K562 (cell line): ENCODE results near the gene MAST4. TPM values are rescaled to one million over a fixed set of nuclear protein-coding genes. Genes with fewer than 3 reads are reported as not detected.

Experiments
- ELF4 ChIP-seq: fragments of 450-650 bp; formaldehyde crosslinking; IDR thresholded peaks from 2 replicates; pipeline ENCODE4 v1.4.0; 2022; ENCODE audit warnings: missing genetic modification characterization
- ETV6 ChIP-seq, 3 experiments: fragments of 150-350 bp in 1 of 3; sonication (generic) in 1 of 3; formaldehyde crosslinking in 1 of 3; IDR thresholded peaks; 2 replicates each; pipeline versions ENCODE4 v1.6.1 to v1.8.0; 2014 to 2022; ENCODE audit warnings: borderline replicate concordance in 2 of 3, low read depth in 2 of 3, antibody characterized with exemption in 1 of 3, low read length in 1 of 3, mild to moderate bottlenecking in 1 of 3, missing genetic modification reagents in 1 of 3
- GTF2E2 ChIP-seq: fragments of 200-800 bp; sonication (Bioruptor generic); IDR thresholded peaks from 2 replicates; pipeline ENCODE4 v1.6.1; 2016; ENCODE audit warnings: missing genetic modification characterization, missing compliant biosample characterization
- ZNF212 ChIP-seq: fragments of 450-650 bp; formaldehyde crosslinking; IDR thresholded peaks from 2 replicates; pipeline ENCODE4 v1.4.0; 2020; ENCODE audit warnings: mild to moderate bottlenecking
- polyA plus RNA-seq, 8 experiments: library from polyadenylated mRNA; depleted of rRNA in 4 of 8; stranded (reverse) in 5 of 8; unstranded in 3 of 8; fragments of >200 nt; fragmentation: Nextera tagmentation in 2 of 8; fragmentation: Illumina TruSeq in 1 of 8; extraction: Ambion mirVana in 2 of 8; extraction: Trizol in 1 of 8; gene quantifications; 2 replicates each; pipeline versions ENCODE4 v1.2.1 to v1.2.3, GENCODE V29; 2011 to 2014; ENCODE audit warnings: inconsistent platforms in 1 of 8, missing spikeins in 1 of 8
- total RNA-seq, 7 experiments: library from RNA; depleted of rRNA in 6 of 7; stranded (reverse); fragments of >200 nt in 6 of 7; fragmentation: Illumina TruSeq in 2 of 7; extraction: Trizol in 2 of 7; gene quantifications; 2 replicates each; pipeline versions ENCODE4 v1.2.1 to v1.2.3, GENCODE V29; 2011 to 2021; ENCODE audit warnings: low replicate concordance in 1 of 7
- TF ChIP-seq, protein P1 (sequence below): sonication (generic); formaldehyde crosslinking; IDR thresholded peaks from 2 replicates; pipeline ENCODE4 v1.8.1; 2023; ENCODE audit warnings: mild to moderate bottlenecking, missing genetic modification reagents
- TF ChIP-seq, protein P2 (sequence below): sonication (generic); formaldehyde crosslinking; IDR thresholded peaks from 2 replicates; pipeline ENCODE4 v1.8.0; 2022; ENCODE audit warnings: mild to moderate bottlenecking, missing genetic modification reagents

The MAST4 gene
- total and polyA plus RNA-seq, 9 of the 15 experiments (the other 6 are each of a cell fraction or from before 2014, with no cell fraction given), result 0.88 to 10.1 (median 5.2) TPM

- TF ChIP-seq ELF4 (CRISPR knock-in tag) (no peak), GTF2E2 (tag) (no peak), ZNF212 (CRISPR knock-in tag) (no peak), ETV6 (IDR thresholded peaks at IDR 0.05; ENCODE audit: borderline replicate concordance in 1 of 2, low read depth in 2 of 2, low read length in 1 of 2) (no peak), ETV6 (CRISPR knock-in tag; IDR thresholded peaks at IDR 0.05; ENCODE audit: borderline replicate concordance) (no peak)
- TF ChIP-seq, protein P1, sequence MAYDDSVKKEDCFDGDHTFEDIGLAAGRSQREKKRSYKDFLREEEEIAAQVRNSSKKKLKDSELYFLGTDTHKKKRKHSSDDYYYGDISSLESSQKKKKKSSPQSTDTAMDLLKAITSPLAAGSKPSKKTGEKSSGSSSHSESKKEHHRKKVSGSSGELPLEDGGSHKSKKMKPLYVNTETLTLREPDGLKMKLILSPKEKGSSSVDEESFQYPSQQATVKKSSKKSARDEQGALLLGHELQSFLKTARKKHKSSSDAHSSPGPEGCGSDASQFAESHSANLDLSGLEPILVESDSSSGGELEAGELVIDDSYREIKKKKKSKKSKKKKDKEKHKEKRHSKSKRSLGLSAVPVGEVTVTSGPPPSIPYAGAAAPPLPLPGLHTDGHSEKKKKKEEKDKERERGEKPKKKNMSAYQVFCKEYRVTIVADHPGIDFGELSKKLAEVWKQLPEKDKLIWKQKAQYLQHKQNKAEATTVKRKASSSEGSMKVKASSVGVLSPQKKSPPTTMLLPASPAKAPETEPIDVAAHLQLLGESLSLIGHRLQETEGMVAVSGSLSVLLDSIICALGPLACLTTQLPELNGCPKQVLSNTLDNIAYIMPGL (CRISPR knock-in tag), result no peak
- TF ChIP-seq, protein P2, sequence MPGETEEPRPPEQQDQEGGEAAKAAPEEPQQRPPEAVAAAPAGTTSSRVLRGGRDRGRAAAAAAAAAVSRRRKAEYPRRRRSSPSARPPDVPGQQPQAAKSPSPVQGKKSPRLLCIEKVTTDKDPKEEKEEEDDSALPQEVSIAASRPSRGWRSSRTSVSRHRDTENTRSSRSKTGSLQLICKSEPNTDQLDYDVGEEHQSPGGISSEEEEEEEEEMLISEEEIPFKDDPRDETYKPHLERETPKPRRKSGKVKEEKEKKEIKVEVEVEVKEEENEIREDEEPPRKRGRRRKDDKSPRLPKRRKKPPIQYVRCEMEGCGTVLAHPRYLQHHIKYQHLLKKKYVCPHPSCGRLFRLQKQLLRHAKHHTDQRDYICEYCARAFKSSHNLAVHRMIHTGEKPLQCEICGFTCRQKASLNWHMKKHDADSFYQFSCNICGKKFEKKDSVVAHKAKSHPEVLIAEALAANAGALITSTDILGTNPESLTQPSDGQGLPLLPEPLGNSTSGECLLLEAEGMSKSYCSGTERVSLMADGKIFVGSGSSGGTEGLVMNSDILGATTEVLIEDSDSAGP (CRISPR knock-in tag), result no peak
Observed at GRCh38 chr5:66898241-66898995, 302.2 kb downstream of the MAST4 start (continued).
